ENCODE results near the gene COX20.

- TF ChIP-seq CTCF (conservative IDR thresholded peaks at IDR 0.05): no peak
- TF ChIP-seq ZFX (IDR thresholded peaks at IDR 0.05): no peak
These were observed 8.7 kb upstream of the COX20 start for GRCh38 chr1:244826712-244827111.
